WERI-Rb-1 (cell line): ENCODE results near the gene TENM4.

Experiments
- DNase-seq: peaks from one replicate; pipeline ENCODE4 v3.0.0-alpha.2; 2020
- H3K27ac ChIP-seq: fragments of 250-450 bp; sonication (Bioruptor Pico); 2 replicates; pipeline ENCODE4 v1.5.1; 2020; ENCODE audit warnings: mild to moderate bottlenecking, moderate library complexity
- H3K27me3 ChIP-seq: fragments of 250-450 bp; sonication (Bioruptor Pico); 2 replicates; pipeline ENCODE4 v1.5.1; 2021; ENCODE audit warnings: mild to moderate bottlenecking, low read depth, moderate library complexity; ENCODE audit not compliant: insufficient read depth, severe bottlenecking
- H3K36me3 ChIP-seq: fragments of 250-450 bp; sonication (Bioruptor Pico); 2 replicates; pipeline ENCODE4 v1.5.1; 2020; ENCODE audit warnings: mild to moderate bottlenecking, moderate library complexity
- H3K4me3 ChIP-seq: 2 replicates; pipeline ENCODE4 v1.5.1; 2011; ENCODE audit warnings: low read depth, mild to moderate bottlenecking, control low read depth, low read length
- H3K9me3 ChIP-seq: fragments of 250-450 bp; sonication (Bioruptor Pico); 2 replicates; pipeline ENCODE4 v1.5.1; 2021; ENCODE audit warnings: mild to moderate bottlenecking, moderate library complexity; ENCODE audit not compliant: severe bottlenecking
- CTCF ChIP-seq: IDR thresholded peaks from 2 replicates; pipeline ENCODE4 v1.5.1; 2011; ENCODE audit warnings: low read depth, mild to moderate bottlenecking, control low read depth, inconsistent platforms, low read length

TENM4 gene

GRCh38 chr11:79331203-79331901, 109.5 kb downstream of the TENM4 start:
- TF ChIP-seq CTCF: no peak
- Histone ChIP-seq H3K36me3 (no peaks in the 10 kb centered on the region), H3K27me3 (peaks cover 5% of the 10 kb centered on the region)

GRCh38 chr11:79330651-79331050, 110.2 kb downstream of the TENM4 start:
- TF ChIP-seq CTCF: no peak
- Histone ChIP-seq H3K36me3 (no peaks in the 10 kb centered on the region), H3K4me3 (no peak overlapping the region), H3K9me3 (no peaks in the 10 kb centered on the region), H3K27me3 (peaks cover 5% of the 10 kb centered on the region), H3K27ac (no peak overlapping the region)
- DNase-seq: no peak

More at GRCh38 chr11:79331203-79331901, 109.5 kb downstream of the TENM4 start:
- Histone ChIP-seq H3K27ac (no peak overlapping the region), H3K9me3 (no peaks in the 10 kb centered on the region), H3K4me3 (no peak overlapping the region)
- no peak for DNase-seq

- H3K27ac ChIP-seq: no peak overlapping the region
- TF ChIP-seq CTCF: no peak
- DNase-seq: no peak
- H3K27me3 ChIP-seq: peaks cover 2% of the 10 kb centered on the region
- H3K9me3 ChIP-seq: no peaks in the 10 kb centered on the region
- H3K4me3 ChIP-seq: no peak overlapping the region
- H3K36me3 ChIP-seq: no peaks in the 10 kb centered on the region
These were observed 111.3 kb downstream of the TENM4 start for GRCh38 chr11:79329561-79329960.

GRCh38 chr11:79328402-79328801, 112.4 kb downstream of the TENM4 start:
- H3K36me3 ChIP-seq: no peaks in the 10 kb centered on the region
- H3K9me3 ChIP-seq: no peaks in the 10 kb centered on the region
- DNase-seq: no peak
- H3K27me3 ChIP-seq: peaks cover 2% of the 10 kb centered on the region
- H3K27ac ChIP-seq: no peak overlapping the region
- TF ChIP-seq CTCF: no peak
- H3K4me3 ChIP-seq: no peak overlapping the region

- Histone ChIP-seq H3K27ac (no peak overlapping the region), H3K4me3 (no peak overlapping the region), H3K27me3 (peaks cover 2% of the 10 kb centered on the region), H3K36me3 (no peaks in the 10 kb centered on the region), H3K9me3 (no peaks in the 10 kb centered on the region)
- no peak for TF ChIP-seq CTCF
- no peak for DNase-seq
These were observed 115.0 kb downstream of the TENM4 start for GRCh38 chr11:79325851-79326250.

GRCh38 chr11:79321263-79321662, 119.6 kb downstream of the TENM4 start:
- Histone ChIP-seq H3K9me3 (no peaks in the 10 kb centered on the region), H3K36me3 (no peaks in the 10 kb centered on the region), H3K4me3 (no peak overlapping the region), H3K27ac (no peak overlapping the region), H3K27me3 (no peaks in the 10 kb centered on the region)
- DNase-seq: no peak
- no peak for TF ChIP-seq CTCF
